ENCODE measurements around the gene USP35.

Gene USP35

GRCh38 chr11:78187366-78188285 is 1.1 kb upstream of the USP35 start:
- no peak overlapping the region for H3K4ac ChIP-seq (ENCODE audit: low read depth, low read length)
- H3K23ac ChIP-seq (ENCODE audit: low read length), result peak overlapping the region; percentile 6
- no peaks in the 10 kb centered on the region for H3K79me2 ChIP-seq (ENCODE audit: control insufficient read depth, insufficient read depth, low read length)
- H4K5ac ChIP-seq (ENCODE audit: low read length), result no peak overlapping the region
- no peak overlapping the region for H2BK15ac ChIP-seq (replicated peaks; ENCODE audit: low read depth)
- H3K27me3 ChIP-seq (ENCODE audit: insufficient read depth, low read length, poor library complexity), result no peaks in the 10 kb centered on the region
- H3K4me2 ChIP-seq (ENCODE audit: low read length), result peak overlapping the region; percentile 92
- peak overlapping the region; percentile 82 for H3K56ac ChIP-seq (ENCODE audit: low read length)
- H3K36me3 ChIP-seq (ENCODE audit: control insufficient read depth, insufficient read depth, low read length), result no peaks in the 10 kb centered on the region
- no peak for DNase-seq
- H3K4me3 ChIP-seq (ENCODE audit: low read length), result peak overlapping the region; percentile 51
- peak overlapping the region; percentile 75 for H3K9ac ChIP-seq (ENCODE audit: low read length)
- no peaks in the 10 kb centered on the region for H3K79me1 ChIP-seq (ENCODE audit: low read length)
- H2BK5ac ChIP-seq (ENCODE audit: low read length), result no peak overlapping the region
- H2BK120ac ChIP-seq (ENCODE audit: low read depth, low read length), result no peak overlapping the region
- no CpG with 5 or more reads among the region's 31 CpGs for WGBS (ENCODE audit: extremely low coverage, insufficient coverage, low lambda C conversion rate)
- H2AK5ac ChIP-seq (ENCODE audit: low read length), result no peak overlapping the region
- H4K8ac ChIP-seq (ENCODE audit: low read depth, low read length), result no peak overlapping the region
- H3K18ac ChIP-seq (ENCODE audit: low read length), result no peak overlapping the region
- no peak overlapping the region for H3K27ac ChIP-seq (ENCODE audit: low read depth, low read length)
- H3K4me1 ChIP-seq (ENCODE audit: control insufficient read depth, low read depth, low read length), result peaks cover 5% of the 10 kb centered on the region

DNA sequence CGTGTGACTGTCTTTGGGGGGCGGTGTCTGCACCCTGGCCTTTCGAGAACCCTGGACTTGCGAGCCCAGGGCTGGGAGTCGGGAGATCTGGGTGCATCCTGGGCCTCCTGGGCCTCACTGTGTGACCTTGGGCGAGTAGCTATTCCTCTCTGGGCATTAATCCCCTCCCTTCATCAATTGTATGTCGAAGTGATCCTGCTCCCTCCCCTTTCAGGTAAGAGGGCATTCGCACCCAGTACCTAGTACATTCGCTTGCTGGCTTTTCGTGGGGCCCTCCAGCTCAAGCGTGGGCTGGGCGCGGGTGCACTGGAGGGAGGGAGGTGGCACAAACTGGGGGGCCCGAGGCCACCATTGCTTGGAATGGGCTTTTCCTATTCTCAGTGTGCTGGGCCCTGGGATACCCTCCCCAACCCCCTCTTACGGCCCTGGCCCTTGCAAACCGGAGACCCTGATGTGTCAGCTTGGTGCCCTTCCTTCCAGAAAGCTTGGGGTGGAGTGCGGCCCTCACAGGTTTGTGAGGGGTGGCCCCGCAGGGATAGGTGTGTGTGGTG is 530 bp downstream of the USP35 start:
- no peaks in the 10 kb centered on the region for H3K79me2 ChIP-seq (ENCODE audit: control insufficient read depth, insufficient read depth, low read length)
- H3K4ac ChIP-seq (ENCODE audit: low read depth, low read length), result no peak overlapping the region
- peak overlapping the region; percentile 19 for H3K18ac ChIP-seq (ENCODE audit: low read length)
- H3K4me2 ChIP-seq (ENCODE audit: low read length), result peak overlapping the region; percentile 79
- peak overlapping the region; percentile 60 for H3K9ac ChIP-seq (ENCODE audit: low read length)
- H2BK120ac ChIP-seq (ENCODE audit: low read depth, low read length), result no peak overlapping the region
- peak overlapping the region; percentile 91 for H3K56ac ChIP-seq (ENCODE audit: low read length)
- H2BK5ac ChIP-seq (ENCODE audit: low read length), result no peak overlapping the region
- H4K8ac ChIP-seq (ENCODE audit: low read depth, low read length), result no peak overlapping the region
- no peak overlapping the region for H4K5ac ChIP-seq (ENCODE audit: low read length)
- H3K79me1 ChIP-seq (ENCODE audit: low read length), result no peaks in the 10 kb centered on the region
- WGBS (ENCODE audit: extremely low coverage, insufficient coverage, low lambda C conversion rate), result no CpG with 5 or more reads among the region's 18 CpGs
- DNase-seq, result no peak
- no peak overlapping the region for H3K23ac ChIP-seq (ENCODE audit: low read length)
- peaks cover 5% of the 10 kb centered on the region for H3K4me1 ChIP-seq (ENCODE audit: control insufficient read depth, low read depth, low read length)
- H2AK5ac ChIP-seq (ENCODE audit: low read length), result no peak overlapping the region
- no peaks in the 10 kb centered on the region for H3K27me3 ChIP-seq (ENCODE audit: insufficient read depth, low read length, poor library complexity)
- H3K27ac ChIP-seq (ENCODE audit: low read depth, low read length), result no peak overlapping the region
- no peak overlapping the region for H2BK15ac ChIP-seq (replicated peaks; ENCODE audit: low read depth)
- H3K4me3 ChIP-seq (ENCODE audit: low read length), result peak overlapping the region; percentile 87
- H3K36me3 ChIP-seq (ENCODE audit: control insufficient read depth, insufficient read depth, low read length), result no peaks in the 10 kb centered on the region

GRCh38 chr11:78189851-78190250 is 1.1 kb downstream of the USP35 start:
- Histone ChIP-seq H3K79me1 (ENCODE audit: low read length) (no peaks in the 10 kb centered on the region), H3K4ac (ENCODE audit: low read depth, low read length) (no peak overlapping the region), H3K36me3 (ENCODE audit: control insufficient read depth, insufficient read depth, low read length) (no peaks in the 10 kb centered on the region), H3K23ac (ENCODE audit: low read length) (no peak overlapping the region), H3K9ac (ENCODE audit: low read length) (peak overlapping the region; percentile 60), H3K4me2 (ENCODE audit: low read length) (no peak overlapping the region), H3K18ac (ENCODE audit: low read length) (no peak overlapping the region), H2AK5ac (ENCODE audit: low read length) (no peak overlapping the region), H4K5ac (ENCODE audit: low read length) (no peak overlapping the region), H3K79me2 (ENCODE audit: control insufficient read depth, insufficient read depth, low read length) (no peaks in the 10 kb centered on the region), H2BK120ac (ENCODE audit: low read depth, low read length) (no peak overlapping the region), H2BK5ac (ENCODE audit: low read length) (no peak overlapping the region), H2BK15ac (replicated peaks; ENCODE audit: low read depth) (no peak overlapping the region), H3K27ac (ENCODE audit: low read depth, low read length) (no peak overlapping the region), H4K8ac (ENCODE audit: low read depth, low read length) (no peak overlapping the region), H3K56ac (ENCODE audit: low read length) (no peak overlapping the region), H3K4me1 (ENCODE audit: control insufficient read depth, low read depth, low read length) (peaks cover 5% of the 10 kb centered on the region), H3K4me3 (ENCODE audit: low read length) (no peak overlapping the region), H3K27me3 (ENCODE audit: insufficient read depth, low read length, poor library complexity) (no peaks in the 10 kb centered on the region)
- WGBS (ENCODE audit: extremely low coverage, insufficient coverage, low lambda C conversion rate), result no CpG with 5 or more reads among the region's 3 CpGs
- DNase-seq, result no peak

DNA sequence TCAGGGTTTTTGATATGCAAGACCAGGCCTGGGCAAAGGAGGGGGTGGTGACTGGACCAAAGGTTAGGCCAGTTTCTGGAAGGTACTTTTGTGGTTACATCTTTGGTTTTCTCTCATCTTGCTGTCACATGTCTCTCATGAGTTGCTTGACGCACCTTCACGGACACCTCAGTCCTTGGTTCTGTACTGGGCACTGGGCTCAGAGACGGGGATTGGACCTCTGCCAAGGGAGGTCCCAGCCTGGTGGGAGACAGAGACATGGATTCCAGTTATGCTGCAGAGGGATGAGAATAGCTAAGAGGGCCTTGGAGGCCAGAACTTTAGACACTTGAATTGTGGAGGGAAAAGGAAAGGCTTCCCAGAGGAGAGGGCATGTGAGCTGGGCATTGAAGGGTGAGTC is 1.7 kb downstream of the USP35 start:
- Histone ChIP-seq H3K9ac (ENCODE audit: low read length) (no peak overlapping the region), H3K27me3 (ENCODE audit: insufficient read depth, low read length, poor library complexity) (no peaks in the 10 kb centered on the region), H4K8ac (ENCODE audit: low read depth, low read length) (no peak overlapping the region), H2BK5ac (ENCODE audit: low read length) (no peak overlapping the region), H3K56ac (ENCODE audit: low read length) (no peak overlapping the region), H3K4me1 (ENCODE audit: control insufficient read depth, low read depth, low read length) (peaks cover 5% of the 10 kb centered on the region), H3K18ac (ENCODE audit: low read length) (no peak overlapping the region), H3K79me2 (ENCODE audit: control insufficient read depth, insufficient read depth, low read length) (no peaks in the 10 kb centered on the region), H3K4ac (ENCODE audit: low read depth, low read length) (no peak overlapping the region), H2BK120ac (ENCODE audit: low read depth, low read length) (no peak overlapping the region), H3K79me1 (ENCODE audit: low read length) (no peaks in the 10 kb centered on the region), H3K4me2 (ENCODE audit: low read length) (no peak overlapping the region), H2BK15ac (replicated peaks; ENCODE audit: low read depth) (no peak overlapping the region), H4K5ac (ENCODE audit: low read length) (no peak overlapping the region), H3K23ac (ENCODE audit: low read length) (no peak overlapping the region), H3K4me3 (ENCODE audit: low read length) (no peak overlapping the region), H3K36me3 (ENCODE audit: control insufficient read depth, insufficient read depth, low read length) (no peaks in the 10 kb centered on the region), H2AK5ac (ENCODE audit: low read length) (no peak overlapping the region), H3K27ac (ENCODE audit: low read depth, low read length) (no peak overlapping the region)
- no CpG with 5 or more reads among the region's 3 CpGs for WGBS (ENCODE audit: extremely low coverage, insufficient coverage, low lambda C conversion rate)
- no peak for DNase-seq

DNA sequence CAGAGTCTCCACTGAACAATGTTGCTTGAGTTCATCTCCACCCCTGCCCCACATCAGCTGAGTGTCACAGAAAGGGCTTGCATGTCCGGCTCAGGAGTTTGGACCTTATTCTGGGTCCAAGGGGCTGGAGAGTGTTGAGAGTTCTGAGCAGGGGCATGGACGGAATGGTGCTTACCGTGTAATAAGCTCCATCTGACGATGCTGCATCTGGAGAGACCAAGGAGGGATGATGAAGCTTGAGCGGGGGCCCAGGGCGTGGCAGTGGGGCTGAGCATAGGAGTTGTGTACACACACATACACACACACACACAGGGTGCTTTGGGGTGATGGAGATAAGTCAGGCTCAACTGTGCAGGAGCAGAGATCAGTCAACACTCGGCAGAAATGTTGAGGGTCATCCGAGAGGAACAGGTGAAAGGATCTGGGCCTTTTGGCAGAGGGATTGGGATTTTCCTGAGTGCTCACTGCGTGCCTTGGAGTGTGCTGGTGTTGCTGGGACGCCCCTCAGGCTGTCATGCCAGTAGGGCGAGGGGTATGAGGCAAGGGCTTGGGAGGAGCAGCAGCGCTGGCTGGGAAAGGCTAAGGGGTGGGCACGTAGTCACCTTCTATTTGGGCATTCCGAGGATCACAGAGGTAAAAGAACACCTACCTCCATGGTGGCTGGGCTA is 2.3 kb downstream of the USP35 start:
- Histone ChIP-seq H3K27me3 (ENCODE audit: insufficient read depth, low read length, poor library complexity) (no peaks in the 10 kb centered on the region), H3K4me3 (ENCODE audit: low read length) (no peak overlapping the region), H3K4ac (ENCODE audit: low read depth, low read length) (no peak overlapping the region), H2AK5ac (ENCODE audit: low read length) (no peak overlapping the region), H3K18ac (ENCODE audit: low read length) (no peak overlapping the region), H3K9ac (ENCODE audit: low read length) (no peak overlapping the region), H3K27ac (ENCODE audit: low read depth, low read length) (no peak overlapping the region), H3K36me3 (ENCODE audit: control insufficient read depth, insufficient read depth, low read length) (no peaks in the 10 kb centered on the region), H3K79me2 (ENCODE audit: control insufficient read depth, insufficient read depth, low read length) (no peaks in the 10 kb centered on the region), H3K79me1 (ENCODE audit: low read length) (no peaks in the 10 kb centered on the region), H3K4me2 (ENCODE audit: low read length) (no peak overlapping the region), H2BK15ac (replicated peaks; ENCODE audit: low read depth) (no peak overlapping the region), H3K23ac (ENCODE audit: low read length) (no peak overlapping the region), H2BK120ac (ENCODE audit: low read depth, low read length) (no peak overlapping the region), H3K56ac (ENCODE audit: low read length) (no peak overlapping the region), H2BK5ac (ENCODE audit: low read length) (no peak overlapping the region), H4K5ac (ENCODE audit: low read length) (no peak overlapping the region), H4K8ac (ENCODE audit: low read depth, low read length) (no peak overlapping the region), H3K4me1 (ENCODE audit: control insufficient read depth, low read depth, low read length) (peaks cover 5% of the 10 kb centered on the region)
- no peak for DNase-seq
- no CpG with 5 or more reads among the region's 14 CpGs for WGBS (ENCODE audit: extremely low coverage, insufficient coverage, low lambda C conversion rate)

All from mesendoderm (in vitro differentiated cells).